Duodenal mucosa (tissue), 2 donors: ENCODE results near the gene NTRK2.

ENCODE experiments used
- H3K27ac ChIP-seq: one replicate; pipeline ENCODE4 v1.7.0; 2013; ENCODE audit warnings: low read depth, low read length
- H3K27me3 ChIP-seq, 2 donors: one replicate each; pipeline ENCODE4 v1.7.0; 2013; ENCODE audit warnings: low read length in 2 of 2, control low read depth in 1 of 2; ENCODE audit not compliant: insufficient read depth in 2 of 2, control insufficient read depth in 1 of 2
- H3K36me3 ChIP-seq, 2 donors: one replicate each; pipeline ENCODE4 v1.7.0; 2013; ENCODE audit warnings: low read length in 2 of 2, control low read depth in 1 of 2; ENCODE audit not compliant: insufficient read depth in 2 of 2, control insufficient read depth in 1 of 2
- H3K4me1 ChIP-seq, 2 donors: one replicate each; pipeline ENCODE4 v1.7.0; 2013; ENCODE audit warnings: low read length in 2 of 2, control low read depth in 1 of 2; ENCODE audit not compliant: insufficient read depth in 2 of 2, control insufficient read depth in 1 of 2
- H3K4me3 ChIP-seq, 2 donors: one replicate each; pipeline ENCODE4 v1.7.0; 2013; ENCODE audit warnings: low read length in 2 of 2, low read depth in 1 of 2
- H3K9ac ChIP-seq, 2 donors: one replicate each; pipeline ENCODE4 v1.7.0; 2013; ENCODE audit warnings: low read length in 2 of 2, low read depth in 1 of 2
- H3K9me3 ChIP-seq, 2 donors: one replicate each; pipeline ENCODE4 v1.7.0; 2013; ENCODE audit warnings: low read length in 2 of 2, control low read depth in 1 of 2; ENCODE audit not compliant: control insufficient read depth in 1 of 2

Gene NTRK2

DNA sequence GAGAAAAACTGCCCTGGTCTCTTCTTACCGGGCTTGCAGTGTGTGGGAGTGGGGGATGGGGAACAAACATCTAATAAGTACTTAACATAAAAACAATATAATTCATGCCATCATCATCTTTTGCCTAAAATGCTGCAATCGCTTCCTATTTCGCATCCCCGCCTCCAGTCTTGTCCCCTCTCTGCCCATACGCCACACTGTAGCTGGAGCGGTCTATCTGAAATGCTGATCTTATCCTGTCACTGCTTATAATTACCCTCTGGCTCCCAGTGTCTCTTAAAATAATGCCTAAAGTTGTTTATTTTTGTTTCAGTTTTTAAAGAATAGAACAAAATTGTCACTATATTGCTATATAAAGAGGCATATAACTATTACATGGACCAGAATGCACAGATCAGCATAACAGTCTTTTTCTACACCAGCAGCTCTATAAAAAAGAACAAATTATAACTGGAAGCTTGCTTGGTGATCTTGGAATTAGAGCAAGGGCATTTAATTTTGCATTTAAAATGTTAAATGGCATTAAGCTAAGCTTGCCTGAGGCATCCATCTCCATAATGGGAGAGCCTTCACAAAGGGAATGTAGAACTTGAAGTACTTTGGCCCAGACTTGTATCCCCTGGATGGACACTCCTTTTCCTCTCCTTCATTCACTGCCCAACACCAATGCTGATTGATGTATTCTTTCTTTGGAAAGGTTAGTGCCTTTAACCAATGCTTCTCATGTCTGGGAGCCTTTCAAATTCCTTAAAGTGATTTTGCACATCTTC is 12.2 kb downstream of the NTRK2 start:
- H3K9me3 ChIP-seq = no peaks in the 10 kb centered on the region
- H3K4me1 ChIP-seq = no peaks in the 10 kb centered on the region
- H3K36me3 ChIP-seq = no peaks in the 10 kb centered on the region
- H3K27ac ChIP-seq = no peak overlapping the region
- no peak overlapping the region for H3K4me3 ChIP-seq
- no peak overlapping the region for H3K9ac ChIP-seq
- H3K27me3 ChIP-seq = no peaks in the 10 kb centered on the region

DNA sequence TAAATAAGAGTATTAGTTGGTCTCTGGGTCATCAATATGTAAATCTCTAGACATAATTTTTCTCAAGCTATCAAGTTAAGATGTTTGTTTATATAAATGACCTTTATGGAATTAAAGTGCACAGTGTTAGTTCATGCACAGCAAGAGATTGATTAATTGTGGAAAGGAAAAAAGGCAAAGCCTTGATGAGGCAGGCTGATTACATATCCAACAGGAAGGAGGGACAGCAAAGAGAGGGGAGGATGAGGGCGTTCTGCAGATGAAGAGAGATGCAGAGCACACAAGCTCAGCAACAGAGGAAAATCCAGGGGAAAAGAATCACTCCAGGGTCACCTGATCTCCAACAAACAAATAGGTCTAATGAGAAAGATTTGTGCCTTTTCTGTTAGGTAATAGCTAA is 16.5 kb downstream of the NTRK2 start:
- no peaks in the 10 kb centered on the region for H3K36me3 ChIP-seq
- no peak overlapping the region for H3K9ac ChIP-seq
- H3K27ac ChIP-seq = no peak overlapping the region
- H3K27me3 ChIP-seq = no peaks in the 10 kb centered on the region
- no peaks in the 10 kb centered on the region for H3K9me3 ChIP-seq
- H3K4me3 ChIP-seq = no peak overlapping the region
- no peaks in the 10 kb centered on the region for H3K4me1 ChIP-seq

DNA sequence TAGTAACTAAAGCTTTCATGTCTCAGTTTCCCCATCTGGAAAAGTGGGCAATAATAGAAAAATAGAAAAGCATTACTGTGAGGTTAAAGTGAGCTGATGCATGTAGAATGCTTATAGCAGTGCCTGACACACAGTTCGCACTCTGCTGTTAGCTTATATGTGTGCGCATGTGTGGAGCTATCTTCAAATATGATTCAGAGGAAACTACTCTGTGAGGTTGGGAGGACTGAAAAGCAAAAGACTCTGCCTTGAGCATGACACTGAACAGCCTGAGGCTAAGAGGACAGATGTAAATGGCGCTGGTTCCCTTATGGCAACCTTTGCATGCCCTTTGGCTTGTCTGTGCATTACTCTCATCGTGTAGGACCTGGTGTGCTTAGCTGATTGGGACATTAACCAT is 19.4 kb downstream of the NTRK2 start:
- Histone ChIP-seq H3K9ac (no peak overlapping the region), H3K27ac (no peak overlapping the region), H3K4me3 (no peak overlapping the region), H3K27me3 (no peaks in the 10 kb centered on the region), H3K9me3 (no peaks in the 10 kb centered on the region), H3K36me3 (no peaks in the 10 kb centered on the region), H3K4me1 (no peaks in the 10 kb centered on the region)

DNA sequence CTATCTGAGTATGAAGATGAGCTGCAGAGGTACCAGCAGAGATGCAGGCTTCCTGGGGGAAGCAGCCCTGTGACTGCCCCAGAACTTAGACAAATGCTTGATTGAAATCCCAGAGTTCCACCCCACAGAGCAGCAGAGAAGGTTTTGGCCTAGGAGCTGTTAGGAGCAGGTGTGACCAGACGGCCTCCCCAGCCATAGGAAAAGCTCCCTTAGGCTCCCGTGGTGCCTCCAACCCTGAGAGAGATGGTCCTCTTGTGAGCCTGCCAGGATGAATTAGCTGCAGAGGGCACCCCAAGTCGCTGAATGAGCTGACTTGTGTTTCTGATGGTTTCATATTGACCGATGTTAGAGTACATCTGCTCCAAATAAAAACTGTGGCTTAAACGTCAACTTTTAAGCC is 22.1 kb downstream of the NTRK2 start:
- no peak overlapping the region for H3K9ac ChIP-seq
- no peaks in the 10 kb centered on the region for H3K9me3 ChIP-seq
- H3K27me3 ChIP-seq = no peaks in the 10 kb centered on the region
- H3K4me3 ChIP-seq = no peak overlapping the region
- no peaks in the 10 kb centered on the region for H3K36me3 ChIP-seq
- H3K27ac ChIP-seq = no peak overlapping the region
- no peaks in the 10 kb centered on the region for H3K4me1 ChIP-seq

DNA sequence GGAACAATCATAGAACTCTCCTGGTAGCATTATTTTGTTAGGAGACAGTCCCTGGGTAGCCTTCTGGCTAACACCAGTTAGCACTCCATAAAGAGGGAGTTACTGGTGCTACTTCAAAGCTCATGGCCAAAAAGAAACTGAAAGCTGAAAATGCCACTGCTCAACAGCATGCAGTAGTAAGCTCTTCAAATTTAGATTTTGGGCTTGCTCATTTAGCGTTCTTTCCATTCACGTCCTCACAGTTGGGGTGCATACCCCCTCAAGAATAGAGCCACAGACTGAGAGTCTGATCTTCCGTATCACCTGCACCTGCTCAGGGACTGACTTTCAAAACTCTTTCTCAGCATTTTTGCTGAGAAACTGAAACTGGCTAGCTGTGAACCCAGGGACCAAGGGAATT is 24.7 kb downstream of the NTRK2 start:
- Histone ChIP-seq H3K36me3 (no peaks in the 10 kb centered on the region), H3K9me3 (no peaks in the 10 kb centered on the region), H3K4me3 (peak overlapping the region in 1 of 2 donors; percentile 14), H3K4me1 (no peaks in the 10 kb centered on the region), H3K9ac (no peak overlapping the region), H3K27me3 (no peaks in the 10 kb centered on the region), H3K27ac (no peak overlapping the region)

DNA sequence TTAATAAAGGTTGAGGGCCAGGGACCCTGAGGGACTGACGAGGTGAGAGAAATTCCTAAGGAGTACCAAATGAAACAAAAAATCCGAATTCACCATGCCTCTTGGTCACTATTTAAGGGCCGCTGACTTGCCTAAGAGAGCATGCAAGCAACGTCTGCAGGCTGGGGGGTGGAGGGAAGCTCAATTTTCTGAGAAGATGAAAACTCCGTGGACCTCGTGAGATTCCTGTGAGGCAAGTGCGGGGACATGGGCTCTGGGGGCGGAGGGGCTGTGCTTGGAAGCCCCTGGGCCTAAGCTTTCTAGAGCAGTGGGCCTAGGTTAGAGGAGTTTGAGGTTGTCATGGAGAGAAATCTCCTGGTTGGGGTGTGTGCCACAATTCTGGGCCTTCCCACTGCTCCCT is 27.5 kb downstream of the NTRK2 start:
- Histone ChIP-seq H3K9ac (no peak overlapping the region), H3K4me1 (no peaks in the 10 kb centered on the region), H3K27me3 (no peaks in the 10 kb centered on the region), H3K4me3 (no peak overlapping the region), H3K9me3 (no peaks in the 10 kb centered on the region), H3K36me3 (no peaks in the 10 kb centered on the region), H3K27ac (no peak overlapping the region)

DNA sequence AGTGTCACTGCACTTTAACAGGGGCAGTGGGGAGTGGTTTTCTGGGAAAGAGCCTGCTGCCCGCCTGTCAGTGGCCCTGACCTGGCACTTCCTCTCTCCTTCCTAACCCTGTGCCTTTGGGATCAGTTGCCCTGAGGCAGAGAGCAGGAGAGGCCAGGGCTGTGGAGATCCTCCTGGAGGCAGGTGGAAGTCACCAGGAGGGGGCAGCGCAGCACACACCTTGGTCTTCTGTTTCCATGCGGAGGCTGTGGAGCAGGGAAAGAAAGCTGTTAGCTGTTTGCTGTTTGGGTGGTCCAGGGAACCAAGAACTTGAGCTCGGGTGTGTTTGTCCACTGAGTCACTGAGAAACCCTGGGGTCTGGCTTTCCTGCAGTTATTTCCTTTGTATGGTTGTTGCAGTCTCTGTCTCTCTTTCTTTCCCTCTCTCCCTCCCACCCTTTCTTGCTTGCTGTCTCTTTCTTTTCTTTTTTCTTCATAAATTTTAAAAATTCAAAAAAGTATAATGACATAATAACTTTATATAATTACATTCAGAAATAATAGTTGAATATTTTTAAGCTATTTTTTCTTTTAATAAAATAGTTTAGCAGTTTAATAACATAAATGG is 28.1 kb downstream of the NTRK2 start:
- Histone ChIP-seq H3K27me3 (no peaks in the 10 kb centered on the region), H3K4me1 (no peaks in the 10 kb centered on the region), H3K27ac (no peak overlapping the region), H3K36me3 (no peaks in the 10 kb centered on the region), H3K9ac (no peak overlapping the region), H3K4me3 (no peak overlapping the region), H3K9me3 (no peaks in the 10 kb centered on the region)

DNA sequence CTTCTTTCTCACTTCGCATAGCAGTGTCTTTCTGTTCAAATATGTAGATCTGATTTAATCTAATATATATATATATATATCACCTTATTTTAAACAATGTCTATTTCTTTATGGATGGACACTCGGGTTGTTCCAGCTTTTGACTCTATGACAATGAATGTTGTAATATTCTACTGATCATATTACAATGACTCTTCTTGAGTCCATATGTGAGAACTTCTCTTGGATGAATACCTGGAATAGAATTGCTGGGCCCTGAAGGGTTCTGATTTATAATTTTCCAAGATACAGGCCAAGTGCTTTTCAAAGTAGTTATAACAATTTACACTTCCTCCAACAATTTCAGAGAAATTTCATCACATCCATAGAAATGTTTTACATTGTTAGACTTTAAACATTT is 28.8 kb downstream of the NTRK2 start:
- Histone ChIP-seq H3K27me3 (no peaks in the 10 kb centered on the region), H3K4me1 (no peaks in the 10 kb centered on the region), H3K9me3 (no peaks in the 10 kb centered on the region), H3K36me3 (no peaks in the 10 kb centered on the region), H3K9ac (no peak overlapping the region), H3K4me3 (no peak overlapping the region), H3K27ac (no peak overlapping the region)

DNA sequence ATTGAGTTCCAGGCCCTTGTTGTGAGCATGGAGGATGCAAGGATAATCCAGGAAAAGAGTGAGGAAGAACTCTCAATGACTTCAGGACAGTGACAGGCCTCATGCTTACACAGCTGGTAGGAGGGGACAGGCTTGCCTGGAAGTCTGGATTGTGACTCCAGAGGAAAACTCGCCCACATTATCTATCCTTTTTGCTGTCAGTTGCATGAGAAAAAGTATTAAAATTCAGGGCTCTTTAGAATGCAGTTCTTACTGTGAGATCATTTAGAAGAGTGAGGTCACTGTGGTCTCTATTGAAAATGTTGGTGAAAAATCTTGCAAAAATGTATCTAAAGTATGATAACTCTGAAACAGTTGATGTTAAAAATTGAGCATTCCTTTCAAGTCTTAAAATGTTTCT is 30.5 kb downstream of the NTRK2 start:
- H3K4me3 ChIP-seq = no peak overlapping the region
- no peaks in the 10 kb centered on the region for H3K36me3 ChIP-seq
- no peaks in the 10 kb centered on the region for H3K4me1 ChIP-seq
- H3K9ac ChIP-seq = no peak overlapping the region
- H3K9me3 ChIP-seq = no peaks in the 10 kb centered on the region
- peaks cover 0 to under 1% of the 10 kb centered on the region in 2 donors for H3K27me3 ChIP-seq
- H3K27ac ChIP-seq = no peak overlapping the region

DNA sequence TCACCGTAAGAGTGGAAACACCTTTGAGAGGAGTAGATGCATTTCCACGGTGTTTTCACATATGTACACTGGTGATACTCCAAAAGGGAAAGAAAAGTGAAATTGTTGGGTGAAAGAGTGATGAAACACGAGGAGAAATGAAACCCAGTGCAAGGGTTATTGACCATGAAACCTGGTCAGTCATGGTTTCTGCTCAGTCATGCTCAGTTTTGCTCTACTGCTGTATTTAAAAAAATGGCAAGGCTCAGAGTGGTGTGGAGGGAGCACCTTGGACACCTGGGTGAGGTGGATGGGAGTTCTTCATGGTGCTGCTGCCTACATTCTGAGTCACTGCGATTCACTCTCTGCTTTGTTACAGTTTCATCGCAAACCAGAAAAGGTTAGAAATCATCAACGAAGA is 32.3 kb downstream of the NTRK2 start:
- Histone ChIP-seq H3K9ac (no peak overlapping the region), H3K36me3 (no peaks in the 10 kb centered on the region), H3K4me3 (no peak overlapping the region), H3K27ac (no peak overlapping the region), H3K27me3 (peaks cover 0 to 3% of the 10 kb centered on the region in 2 donors), H3K9me3 (no peaks in the 10 kb centered on the region), H3K4me1 (no peaks in the 10 kb centered on the region)
